Suppressor macrophage treated with lipopolysaccharide for 1 hour (primary cell): ENCODE results near the gene ARID1A.

Experiments used
- DNase-seq, 3 donors: peaks; one replicate each; pipeline ENCODE4 v3.0.0-alpha.2; 2020 to 2022

ARID1A gene

GRCh38 chr1:26767714-26768113 is 71.9 kb downstream of the ARID1A start:
- DNase-seq = peak; percentile 17 to 37 (median 20)

DNA sequence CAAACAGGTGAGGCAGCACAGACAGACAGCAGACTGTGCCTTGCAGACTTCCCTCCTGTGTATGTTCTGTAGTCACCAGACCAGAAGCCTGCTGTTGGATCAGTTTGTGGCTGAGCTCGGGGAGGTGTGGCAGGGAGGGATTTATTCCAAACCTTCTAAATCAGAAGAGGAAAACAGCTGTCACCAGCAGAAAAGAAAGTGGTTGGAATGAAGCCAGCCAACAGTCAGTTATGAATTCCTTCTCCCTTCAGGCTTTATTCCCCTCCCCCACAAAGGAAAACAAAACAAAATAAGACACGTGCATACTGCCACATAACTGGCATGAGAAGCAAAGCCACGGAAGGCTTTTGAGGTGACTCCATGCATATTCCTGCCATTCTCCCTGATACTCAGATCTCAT is 72.9 kb downstream of the ARID1A start:
- DNase-seq = no peak

- peak in 2 of 3 donors; percentile 8 to 25 for DNase-seq
These were observed 75.4 kb downstream of the ARID1A start for GRCh38 chr1:26771285-26771642.

DNA sequence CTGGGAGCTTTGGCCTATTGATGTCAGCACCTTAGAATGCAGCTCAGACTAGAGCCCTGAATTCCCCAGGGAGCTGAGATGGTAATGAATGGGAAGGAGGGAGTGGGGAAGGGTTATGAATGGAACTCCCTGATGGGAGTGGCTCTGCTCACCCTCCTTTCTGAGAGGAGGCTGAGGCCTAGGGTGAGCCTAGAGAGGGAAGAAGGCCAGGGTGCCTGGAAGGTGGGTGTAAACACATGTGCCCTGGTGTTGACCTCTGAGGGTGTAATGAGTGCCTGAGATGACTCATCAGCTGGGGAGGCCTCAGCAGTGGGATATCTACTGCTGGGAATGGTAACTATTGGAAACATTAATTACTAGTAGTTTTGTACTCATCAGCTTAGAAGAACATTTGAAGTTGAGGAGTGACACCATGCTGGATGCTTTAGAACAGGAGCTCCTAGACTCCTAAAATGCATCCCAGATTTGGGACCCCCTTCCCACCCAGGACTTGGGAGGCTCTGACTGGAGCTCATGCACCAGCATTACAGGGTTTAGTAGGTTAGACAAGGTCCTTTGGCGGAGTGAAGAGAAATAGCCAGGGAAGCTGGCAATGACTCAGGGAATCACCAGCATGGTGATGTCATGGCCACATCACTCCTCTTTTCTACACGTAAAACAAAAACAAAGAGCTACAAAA is 76.0 kb downstream of the ARID1A start:
- peak; percentile 66 to 74 (median 72) for DNase-seq

DNA sequence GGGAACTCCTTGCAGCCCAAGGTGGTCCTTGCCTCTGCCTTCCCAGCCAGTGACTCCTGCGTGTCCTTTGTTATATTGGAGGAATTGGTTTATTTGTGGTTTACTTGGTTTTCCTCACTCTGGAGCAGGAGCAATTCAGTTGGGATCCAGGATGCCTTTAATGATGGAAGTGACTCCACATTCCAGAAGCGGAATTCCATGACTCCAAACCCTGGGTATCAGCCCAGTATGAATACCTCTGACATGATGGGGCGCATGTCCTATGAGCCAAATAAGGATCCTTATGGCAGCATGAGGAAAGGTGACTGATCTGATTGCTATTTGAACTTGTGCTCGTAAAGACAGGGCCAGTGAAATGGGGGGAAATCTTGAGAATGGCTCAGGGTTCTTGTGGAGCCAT is 76.9 kb downstream of the ARID1A start:
- no peak for DNase-seq

DNA sequence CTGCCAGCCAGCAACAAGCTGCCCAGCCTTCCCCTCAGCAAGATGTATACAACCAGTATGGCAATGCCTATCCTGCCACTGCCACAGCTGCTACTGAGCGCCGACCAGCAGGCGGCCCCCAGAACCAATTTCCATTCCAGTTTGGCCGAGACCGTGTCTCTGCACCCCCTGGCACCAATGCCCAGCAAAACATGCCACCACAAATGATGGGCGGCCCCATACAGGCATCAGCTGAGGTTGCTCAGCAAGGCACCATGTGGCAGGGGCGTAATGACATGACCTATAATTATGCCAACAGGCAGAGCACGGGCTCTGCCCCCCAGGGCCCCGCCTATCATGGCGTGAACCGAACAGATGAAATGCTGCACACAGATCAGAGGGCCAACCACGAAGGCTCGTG is 78.6 kb downstream of the ARID1A start:
- DNase-seq = no peak

- no peak for DNase-seq
These were observed 79.9 kb downstream of the ARID1A start for GRCh38 chr1:26775666-26776065.

DNA sequence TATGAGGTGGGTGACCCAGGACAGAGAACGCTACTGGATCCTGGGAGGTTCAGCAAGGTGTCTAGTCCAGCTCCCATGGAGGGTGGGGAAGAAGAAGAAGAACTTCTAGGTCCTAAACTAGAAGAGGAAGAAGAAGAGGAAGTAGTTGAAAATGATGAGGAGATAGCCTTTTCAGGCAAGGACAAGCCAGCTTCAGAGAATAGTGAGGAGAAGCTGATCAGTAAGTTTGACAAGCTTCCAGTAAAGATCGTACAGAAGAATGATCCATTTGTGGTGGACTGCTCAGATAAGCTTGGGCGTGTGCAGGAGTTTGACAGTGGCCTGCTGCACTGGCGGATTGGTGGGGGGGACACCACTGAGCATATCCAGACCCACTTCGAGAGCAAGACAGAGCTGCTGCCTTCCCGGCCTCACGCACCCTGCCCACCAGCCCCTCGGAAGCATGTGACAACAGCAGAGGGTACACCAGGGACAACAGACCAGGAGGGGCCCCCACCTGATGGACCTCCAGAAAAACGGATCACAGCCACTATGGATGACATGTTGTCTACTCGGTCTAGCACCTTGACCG is 83.4 kb downstream of the ARID1A start:
- DNase-seq = no peak

GRCh38 chr1:26780344-26780957 is 84.6 kb downstream of the ARID1A start:
- no peak for DNase-seq

- no peak for DNase-seq
These were observed 85.5 kb downstream of the ARID1A start for GRCh38 chr1:26781206-26781825.

DNA sequence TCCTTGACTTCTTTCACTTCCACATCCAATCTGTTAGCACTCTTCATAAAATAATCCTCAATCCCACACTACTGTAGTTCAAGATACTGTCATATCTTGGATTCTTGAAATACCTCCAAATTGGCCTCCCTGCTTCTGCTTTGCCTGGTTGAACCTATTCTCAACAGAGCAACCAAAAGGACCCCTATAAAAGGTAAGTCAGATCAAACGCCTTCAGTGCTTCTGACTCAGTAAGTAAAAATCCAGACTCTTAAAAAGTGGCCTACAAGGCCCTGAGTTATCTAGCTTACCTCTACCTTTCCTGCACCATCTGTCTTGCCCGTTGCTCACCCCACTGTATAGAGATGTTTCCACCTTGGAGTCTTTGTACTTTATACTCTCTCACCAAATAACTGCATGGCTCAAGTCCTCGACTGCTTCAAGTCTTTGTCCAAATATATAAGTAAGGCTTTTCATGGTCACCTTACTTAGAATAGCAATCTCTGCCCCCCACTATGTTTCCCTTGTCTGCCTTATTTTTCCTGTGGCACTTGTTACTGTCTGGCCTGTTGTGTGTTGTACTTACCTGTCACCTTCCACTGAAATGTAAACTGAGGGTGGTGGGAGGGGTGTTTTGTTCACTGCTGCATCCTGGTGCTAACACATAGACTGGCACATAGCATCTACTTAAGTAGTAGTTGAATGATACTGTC is 86.9 kb downstream of the ARID1A start:
- no peak for DNase-seq

DNA sequence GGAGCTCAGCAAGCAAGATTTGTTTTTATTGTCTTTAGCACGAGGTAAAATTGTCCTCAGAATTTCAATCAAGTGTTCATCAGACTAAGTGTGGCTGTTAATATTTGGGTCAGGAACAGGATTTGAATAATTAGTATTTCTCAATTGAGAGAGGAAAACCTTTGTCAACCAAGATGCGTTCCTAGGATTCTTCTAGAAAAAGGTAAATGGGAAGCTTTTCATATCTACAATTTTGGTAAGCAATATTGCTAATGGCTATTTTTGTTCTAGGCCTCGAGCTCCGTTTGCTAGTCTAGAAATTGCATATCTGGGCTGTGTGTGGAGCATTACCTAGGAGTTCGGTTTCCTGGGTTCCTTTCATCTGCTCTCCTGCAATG is 87.8 kb downstream of the ARID1A start:
- DNase-seq = no peak

- DNase-seq = peak; percentile 24 to 38 (median 35)
These were observed 88.4 kb downstream of the ARID1A start for GRCh38 chr1:26784023-26784871.

DNA sequence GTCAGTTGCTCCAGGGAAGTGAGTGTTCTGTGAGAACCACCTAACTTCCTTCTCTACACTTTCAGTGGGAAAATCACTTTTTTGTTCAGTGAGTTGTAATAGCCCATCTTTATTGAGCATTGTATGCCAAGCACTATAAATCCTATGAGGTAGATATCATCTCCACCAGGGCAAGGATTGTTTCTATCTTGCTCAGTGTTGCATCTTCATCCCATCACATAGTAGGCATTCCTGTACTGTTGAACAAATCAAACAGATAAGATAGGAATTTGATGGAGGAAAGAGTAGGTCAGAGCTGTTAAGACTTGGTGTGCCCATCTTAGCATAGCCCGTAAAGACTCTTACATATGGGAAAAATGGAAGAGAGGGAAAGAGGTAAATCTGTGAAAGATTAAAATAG is 89.1 kb downstream of the ARID1A start:
- DNase-seq = no peak

GRCh38 chr1:26785611-26786436 is 90.0 kb downstream of the ARID1A start:
- DNase-seq = peak; percentile 71 to 80 (median 74)

DNA sequence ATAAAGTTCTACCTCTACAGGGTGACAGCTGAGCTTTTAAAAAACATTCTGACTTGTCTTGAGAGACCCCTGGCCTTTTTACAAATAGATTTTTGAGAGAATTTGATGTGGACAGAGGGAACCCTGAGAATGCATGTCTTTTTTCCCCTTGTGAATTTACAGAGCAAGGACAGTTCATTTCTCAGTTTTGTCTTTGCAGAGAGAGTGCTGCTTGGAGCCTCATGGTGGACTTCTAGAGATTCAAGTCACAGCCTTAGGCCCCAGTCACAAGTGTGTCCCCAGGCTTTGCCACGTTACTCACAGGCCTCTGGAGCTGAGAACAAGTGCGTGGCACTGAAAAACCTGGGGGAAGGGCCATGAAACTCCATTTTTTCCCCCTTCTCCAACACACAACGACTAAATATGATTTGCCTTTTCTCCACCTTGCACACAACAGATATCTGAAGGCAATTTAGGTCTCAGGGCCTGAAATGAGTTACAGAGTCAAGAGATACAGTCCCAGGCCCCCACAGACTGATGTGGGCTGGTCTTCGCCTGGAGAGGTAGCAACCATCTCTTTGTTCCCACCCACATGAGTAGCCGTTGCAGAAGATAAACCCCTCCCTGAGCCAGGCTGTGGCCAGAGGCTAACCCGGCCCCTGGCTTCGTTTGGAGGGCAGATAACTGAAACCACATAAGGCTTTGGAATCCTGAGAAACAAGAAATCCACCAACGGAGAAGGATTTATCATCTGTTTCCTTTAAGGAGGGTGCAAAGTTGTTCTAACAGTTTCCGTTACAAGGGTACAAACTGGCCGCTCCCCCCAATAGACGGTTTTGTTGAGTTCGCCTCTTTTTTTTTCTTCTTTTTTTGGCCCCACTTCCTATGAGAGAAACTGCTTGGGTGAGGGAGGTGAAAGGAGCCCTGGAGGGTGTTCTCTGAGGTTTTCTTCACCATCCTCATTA is 90.9 kb downstream of the ARID1A start:
- peak; percentile 49 to 53 (median 53) for DNase-seq

- peak; percentile 76 to 81 (median 78) for DNase-seq
These were observed 91.5 kb downstream of the ARID1A start for GRCh38 chr1:26787381-26787705.

DNA sequence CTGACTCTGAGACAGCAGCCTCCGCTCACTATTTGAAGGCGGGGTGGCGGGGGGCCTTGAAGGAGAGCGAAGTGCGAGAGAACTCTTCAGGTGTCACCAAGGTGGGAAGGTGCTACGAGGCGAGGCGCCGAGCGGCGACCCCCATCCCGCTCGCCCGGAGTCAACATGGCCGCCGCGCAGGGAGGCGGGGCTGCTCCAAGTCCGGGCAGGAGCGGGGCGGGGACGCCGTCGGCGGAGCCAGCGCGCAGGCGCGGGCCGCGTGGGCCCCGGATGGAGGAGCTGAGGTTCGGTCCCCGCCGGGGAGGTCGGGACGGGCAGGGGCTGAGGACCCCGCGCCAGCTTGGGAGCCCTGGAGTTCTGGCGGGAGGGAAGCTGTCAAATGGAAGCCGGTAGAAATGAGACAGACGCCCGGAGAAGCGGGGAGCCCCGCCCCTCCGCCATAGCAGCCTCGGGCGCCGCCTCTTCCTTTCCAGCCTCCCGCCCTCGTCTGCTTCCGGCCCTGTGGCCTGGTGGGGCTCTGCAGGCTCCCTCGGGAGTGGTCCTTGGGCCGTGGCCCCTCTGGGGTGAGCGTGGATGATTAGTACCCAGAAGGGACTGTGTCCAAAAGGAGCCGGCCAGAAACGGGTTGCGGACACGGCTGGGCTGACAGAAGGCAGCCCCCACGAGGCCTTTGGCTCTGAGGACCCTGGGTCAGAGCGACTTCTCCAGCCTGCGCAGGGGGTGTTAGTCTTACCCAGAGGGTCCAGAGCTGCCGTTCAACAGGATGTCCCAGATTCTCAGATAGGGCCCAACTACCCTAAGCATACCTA is 92.1 kb downstream of the ARID1A start, which contains the start of gene PIGV:
Gene PIGV (plus strand): TSS at position 245 of the 809 bp plus-strand sequence. CDS start 2,866 bp downstream, outside the sequence.
- peak; percentile 86 to 95 (median 92) for DNase-seq

DNA sequence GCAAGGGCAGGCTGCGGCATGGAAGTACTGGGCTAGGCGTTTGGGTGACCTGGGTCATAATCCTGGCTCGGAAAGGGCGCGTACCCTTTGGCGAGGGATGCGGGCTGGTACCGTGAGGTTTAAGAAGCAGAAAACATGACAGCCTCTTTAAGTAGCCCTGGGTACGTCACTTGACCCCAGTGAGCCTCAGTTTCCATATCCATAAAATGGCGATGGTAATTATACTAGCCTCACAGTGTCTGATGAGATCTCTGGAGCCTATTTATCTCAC is 92.6 kb downstream of the ARID1A start:
- peak in 1 of 3 donors; percentile 22 for DNase-seq
